ENCODE data around the gene SHB.
"Not testable (repeated sequence)": the region's sequence is repeated elsewhere in the genome, so short reads cannot be mapped to it uniquely, and the experiment has no call there.

Gene SHB

GRCh38 chr9:37902796-37903646 is 166.0 kb downstream of the SHB start:
- DNase-seq (ENCODE audit: low spot score) = no peak

DNA sequence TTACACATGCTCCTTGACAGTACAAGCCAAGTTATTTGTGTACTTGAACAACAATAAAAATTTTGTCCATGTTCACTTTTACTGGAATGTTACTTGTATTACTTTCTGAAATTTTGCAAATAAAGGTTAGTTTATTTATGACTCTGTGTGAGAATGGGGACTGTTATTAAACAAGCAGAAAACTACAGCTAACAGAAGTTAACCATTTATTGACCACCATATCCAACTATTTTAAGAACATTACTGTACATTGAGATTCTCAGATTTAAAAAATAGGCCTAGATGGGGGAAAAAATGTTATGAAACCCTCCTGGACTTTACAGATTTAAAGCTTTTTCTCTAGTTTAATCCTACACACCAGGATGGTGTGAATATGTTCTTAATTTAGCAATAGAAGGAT is 166.9 kb downstream of the SHB start:
- no peak for DNase-seq (ENCODE audit: low spot score)

DNA sequence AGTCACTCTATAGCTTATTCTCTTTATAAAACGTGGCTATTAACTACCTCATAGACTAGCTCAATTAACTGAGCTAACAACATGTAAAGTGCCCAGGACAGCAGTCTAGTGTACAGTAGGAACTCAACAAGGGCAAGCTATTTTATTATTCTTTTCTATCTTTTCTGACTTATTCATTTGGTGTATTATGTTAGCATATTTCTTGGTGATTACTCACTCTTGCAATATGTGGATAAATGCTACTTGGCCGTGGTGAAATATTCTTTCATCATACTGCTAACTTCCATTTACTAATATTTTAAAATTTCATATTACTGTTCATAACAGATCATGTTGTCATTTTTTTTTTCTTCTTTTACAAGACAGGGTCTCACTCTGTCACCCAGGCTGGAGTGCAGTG is 170.0 kb downstream of the SHB start:
- no peak for DNase-seq (ENCODE audit: low spot score)

GRCh38 chr9:37897665-37898064 is 171.4 kb downstream of the SHB start:
- no peak for DNase-seq (ENCODE audit: low spot score)

DNA sequence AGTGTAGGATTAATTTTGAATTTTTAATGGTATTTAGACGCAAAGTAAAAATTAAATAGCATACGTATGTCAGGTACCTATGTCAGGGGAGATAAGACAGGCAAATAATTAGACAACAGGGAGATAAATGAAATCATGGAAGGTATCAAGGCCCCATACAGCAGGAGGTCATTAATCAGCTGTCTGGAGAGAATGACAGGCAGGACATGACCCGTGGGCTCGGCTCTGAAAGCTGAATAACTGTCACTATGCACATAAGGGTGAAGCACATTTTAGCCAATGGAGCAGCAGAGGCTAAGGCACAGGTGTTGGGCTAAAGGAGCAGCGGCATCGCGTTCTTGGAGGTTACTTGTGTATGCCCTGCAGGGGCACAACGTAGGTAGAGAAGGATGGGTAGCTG is 177.0 kb downstream of the SHB start:
- no peak for DNase-seq (ENCODE audit: low spot score)

DNA sequence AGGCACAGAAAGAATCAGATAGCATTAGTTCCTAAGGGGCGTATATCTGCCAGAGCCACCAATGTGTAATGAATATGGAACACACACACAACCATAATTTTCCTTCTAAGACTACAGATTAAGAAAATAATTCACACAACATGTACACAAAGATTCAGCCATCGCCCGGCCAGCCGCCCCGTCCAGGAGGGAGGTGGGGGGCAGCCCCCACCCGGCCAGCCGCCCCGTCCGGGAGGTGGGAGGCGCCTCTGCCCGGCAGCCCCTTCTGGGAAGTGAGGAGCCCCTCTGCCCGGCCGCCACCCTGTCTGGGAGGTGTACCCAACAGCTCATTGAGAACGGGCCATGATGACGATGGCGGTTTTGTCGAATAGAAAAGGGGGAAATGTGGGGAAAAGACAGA is 178.0 kb downstream of the SHB start:
- DNase-seq (ENCODE audit: low spot score) = not testable (repeated sequence)

DNA sequence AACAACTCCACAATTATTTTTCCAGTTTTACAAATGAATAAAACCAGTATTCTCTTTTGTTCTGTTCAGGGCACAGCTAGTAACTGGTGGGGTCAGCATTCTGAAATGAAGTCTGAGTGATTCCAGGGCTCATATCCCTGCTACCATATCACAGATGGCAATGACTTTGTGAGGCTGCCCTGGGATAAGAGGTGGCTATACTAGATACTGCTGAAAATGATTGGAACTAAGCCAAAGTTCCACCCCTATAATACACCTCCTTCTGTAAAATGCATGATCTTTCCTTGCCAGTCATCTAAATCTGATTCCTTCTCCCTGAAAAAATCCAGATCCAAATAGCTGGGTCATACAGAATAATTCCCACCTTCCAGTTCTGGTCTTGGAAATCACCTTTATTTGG is 179.5 kb downstream of the SHB start:
- DNase-seq (ENCODE audit: low spot score) = no peak

DNA sequence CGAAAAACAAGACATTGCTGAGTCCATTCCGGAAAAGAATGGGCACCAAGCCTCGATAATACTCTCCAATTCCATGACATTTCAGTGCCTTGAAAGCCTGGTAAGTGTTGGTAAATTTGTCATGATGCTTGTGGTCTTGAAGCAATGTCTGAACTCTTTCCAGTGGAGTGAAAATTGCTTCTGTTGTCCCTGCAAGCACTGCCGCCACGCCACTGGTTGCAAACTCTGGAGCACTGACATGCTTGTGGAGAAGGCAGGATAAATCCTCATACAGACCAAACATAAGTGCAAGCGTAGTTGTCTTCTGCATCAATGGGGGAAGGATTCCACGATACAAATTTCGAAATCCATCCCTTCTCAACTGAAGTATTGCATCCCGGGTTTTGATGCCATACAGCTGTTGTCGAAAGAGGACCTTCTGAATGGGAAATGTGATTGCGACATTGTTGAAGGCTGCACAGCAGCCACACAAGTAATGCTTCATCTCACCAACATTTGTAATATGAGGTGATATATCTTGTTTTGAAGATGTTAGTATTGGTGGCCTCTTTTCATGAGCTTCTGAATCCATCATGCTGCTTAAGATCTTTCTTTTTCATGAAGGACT is 180.9 kb downstream of the SHB start:
- DNase-seq (ENCODE audit: low spot score) = not testable (repeated sequence)

DNA sequence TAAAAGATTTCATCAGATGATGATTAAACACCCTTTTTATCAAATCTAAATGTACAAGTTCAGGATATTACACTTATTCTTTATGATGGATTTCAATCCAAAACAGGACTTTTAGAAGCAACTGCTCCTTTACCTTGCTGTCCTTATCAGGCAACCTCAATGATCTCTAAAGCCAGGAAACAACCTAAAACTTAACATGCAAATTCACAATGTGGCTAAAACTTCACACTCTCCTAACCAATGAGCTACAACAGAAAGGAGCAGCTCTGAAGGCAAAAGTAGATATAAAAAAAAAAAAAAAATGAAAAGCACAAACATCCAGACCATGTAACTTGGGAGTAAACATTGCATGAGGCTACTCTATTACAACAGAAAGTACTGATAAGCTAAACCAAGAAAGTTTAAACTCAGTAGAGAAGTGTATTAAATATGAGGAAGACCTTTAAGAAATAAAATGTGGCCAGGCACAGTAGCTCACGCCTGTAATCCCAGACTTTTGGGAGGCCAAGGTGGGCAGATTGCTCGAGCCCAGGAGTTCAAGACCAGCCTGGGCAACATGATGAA is 188.0 kb downstream of the SHB start:
- no peak for DNase-seq (ENCODE audit: low spot score)

DNA sequence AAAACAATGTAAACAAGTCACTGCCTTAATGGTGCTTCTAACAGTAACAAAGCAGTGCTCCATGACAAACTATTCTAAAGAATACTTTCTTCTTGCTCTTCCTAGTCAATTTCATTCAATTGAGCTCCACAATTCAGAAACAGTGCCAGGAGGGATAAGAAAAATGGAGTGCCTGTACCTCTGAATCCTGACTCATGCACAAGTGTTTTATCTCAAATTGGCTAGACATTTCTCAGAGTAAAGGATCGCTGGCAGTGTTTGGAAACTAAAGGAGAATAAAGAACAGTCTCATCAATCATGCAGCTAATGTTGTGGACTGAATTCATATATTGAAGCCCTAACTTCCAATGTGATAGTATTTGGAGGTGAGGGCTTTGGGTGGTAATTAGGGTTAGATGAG is 192.7 kb downstream of the SHB start:
- no peak for DNase-seq (ENCODE audit: low spot score)

DNA sequence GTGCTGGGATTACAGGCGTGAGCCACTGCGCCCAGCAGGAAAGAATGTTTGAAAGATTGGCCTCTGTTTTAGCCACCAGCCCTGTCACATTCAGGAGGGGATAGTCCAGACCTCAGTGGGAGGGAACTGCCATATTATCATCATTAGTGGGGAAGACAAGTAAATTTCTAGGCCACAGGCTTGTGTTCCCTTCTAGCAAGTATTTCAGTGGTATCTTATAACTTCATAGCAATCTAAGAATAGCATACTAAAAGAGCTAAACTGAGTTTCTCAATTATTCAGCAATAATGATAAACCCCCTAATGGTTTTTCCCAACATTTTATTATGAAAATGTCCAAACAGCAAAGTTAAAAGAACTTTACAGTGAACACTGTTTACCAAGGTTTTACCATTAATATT is 195.1 kb downstream of the SHB start:
- no peak for DNase-seq (ENCODE audit: low spot score)

GRCh38 chr9:37870799-37871176 is 198.2 kb downstream of the SHB start:
- DNase-seq (ENCODE audit: low spot score) = no peak

- DNase-seq (ENCODE audit: low spot score) = no peak
Measured at GRCh38 chr9:37870081-37870798, 198.8 kb downstream of the SHB start.
